GM10266 (cell line): ENCODE measurements around the gene FBXW4.

Source experiments
- DNase-seq: peaks from one replicate; pipeline ENCODE4 v3.0.0; 2012; ENCODE audit errors: extremely low spot score
- TF ChIP-seq, protein P1 (sequence below): IDR thresholded peaks from 2 replicates; pipeline ENCODE4 v1.5.1; 2012; ENCODE audit warnings: mild to moderate bottlenecking, low read depth; ENCODE audit not compliant: control insufficient read depth, insufficient read depth; ENCODE audit errors: missing control alignments

FBXW4 gene, protein sequence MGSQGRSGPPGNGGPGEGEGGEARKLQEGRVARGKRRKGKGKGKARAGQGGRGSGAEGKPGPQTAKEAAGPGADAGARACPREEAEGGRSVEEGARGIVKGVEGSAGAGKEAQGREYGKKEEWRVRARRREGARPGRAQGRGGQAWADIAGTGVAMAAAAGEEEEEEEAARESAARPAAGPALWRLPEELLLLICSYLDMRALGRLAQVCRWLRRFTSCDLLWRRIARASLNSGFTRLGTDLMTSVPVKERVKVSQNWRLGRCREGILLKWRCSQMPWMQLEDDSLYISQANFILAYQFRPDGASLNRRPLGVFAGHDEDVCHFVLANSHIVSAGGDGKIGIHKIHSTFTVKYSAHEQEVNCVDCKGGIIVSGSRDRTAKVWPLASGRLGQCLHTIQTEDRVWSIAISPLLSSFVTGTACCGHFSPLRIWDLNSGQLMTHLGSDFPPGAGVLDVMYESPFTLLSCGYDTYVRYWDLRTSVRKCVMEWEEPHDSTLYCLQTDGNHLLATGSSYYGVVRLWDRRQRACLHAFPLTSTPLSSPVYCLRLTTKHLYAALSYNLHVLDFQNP

DNA sequence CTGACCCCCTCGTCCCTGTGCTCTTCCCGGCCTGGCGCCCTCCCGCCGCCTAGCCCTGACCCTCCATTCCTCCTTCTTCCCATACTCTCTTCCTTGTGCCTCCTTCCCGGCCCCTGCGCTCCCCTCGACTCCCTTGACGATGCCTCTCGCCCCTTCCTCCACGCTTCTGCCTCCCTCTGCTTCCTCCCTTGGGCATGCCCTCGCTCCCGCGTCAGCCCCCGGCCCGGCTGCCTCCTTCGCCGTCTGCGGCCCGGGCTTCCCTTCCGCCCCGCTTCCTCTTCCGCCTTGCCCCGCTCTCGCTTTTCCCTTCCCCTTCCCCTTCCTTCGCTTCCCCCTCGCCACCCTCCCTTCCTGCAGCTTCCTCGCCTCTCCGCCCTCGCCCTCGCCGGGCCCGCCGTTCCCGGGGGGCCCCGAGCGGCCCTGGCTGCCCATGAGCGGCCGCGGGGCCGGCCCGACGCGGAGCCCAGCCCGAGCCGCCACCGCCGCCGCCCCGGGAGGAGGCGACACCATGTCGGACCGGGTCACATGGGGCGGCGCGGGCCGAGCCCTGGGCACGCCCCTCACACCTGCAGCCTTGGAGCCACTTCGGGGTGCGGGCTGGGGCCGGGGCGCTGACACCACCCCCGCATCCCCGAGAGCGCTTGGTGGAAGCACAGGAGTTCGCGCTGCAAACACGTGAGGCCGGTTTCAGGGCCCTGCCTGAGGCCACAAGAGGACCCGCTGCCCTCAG, at the start of gene FBXW4:
Gene FBXW4, minus strand, starts transcription at position 497 of the 730 bp plus-strand sequence. Its CDS starts 65 bp downstream, at position 432.
- TF ChIP-seq, protein P1, sequence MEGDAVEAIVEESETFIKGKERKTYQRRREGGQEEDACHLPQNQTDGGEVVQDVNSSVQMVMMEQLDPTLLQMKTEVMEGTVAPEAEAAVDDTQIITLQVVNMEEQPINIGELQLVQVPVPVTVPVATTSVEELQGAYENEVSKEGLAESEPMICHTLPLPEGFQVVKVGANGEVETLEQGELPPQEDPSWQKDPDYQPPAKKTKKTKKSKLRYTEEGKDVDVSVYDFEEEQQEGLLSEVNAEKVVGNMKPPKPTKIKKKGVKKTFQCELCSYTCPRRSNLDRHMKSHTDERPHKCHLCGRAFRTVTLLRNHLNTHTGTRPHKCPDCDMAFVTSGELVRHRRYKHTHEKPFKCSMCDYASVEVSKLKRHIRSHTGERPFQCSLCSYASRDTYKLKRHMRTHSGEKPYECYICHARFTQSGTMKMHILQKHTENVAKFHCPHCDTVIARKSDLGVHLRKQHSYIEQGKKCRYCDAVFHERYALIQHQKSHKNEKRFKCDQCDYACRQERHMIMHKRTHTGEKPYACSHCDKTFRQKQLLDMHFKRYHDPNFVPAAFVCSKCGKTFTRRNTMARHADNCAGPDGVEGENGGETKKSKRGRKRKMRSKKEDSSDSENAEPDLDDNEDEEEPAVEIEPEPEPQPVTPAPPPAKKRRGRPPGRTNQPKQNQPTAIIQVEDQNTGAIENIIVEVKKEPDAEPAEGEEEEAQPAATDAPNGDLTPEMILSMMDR, result no peak
- DNase-seq, result peak; percentile 83

DNA sequence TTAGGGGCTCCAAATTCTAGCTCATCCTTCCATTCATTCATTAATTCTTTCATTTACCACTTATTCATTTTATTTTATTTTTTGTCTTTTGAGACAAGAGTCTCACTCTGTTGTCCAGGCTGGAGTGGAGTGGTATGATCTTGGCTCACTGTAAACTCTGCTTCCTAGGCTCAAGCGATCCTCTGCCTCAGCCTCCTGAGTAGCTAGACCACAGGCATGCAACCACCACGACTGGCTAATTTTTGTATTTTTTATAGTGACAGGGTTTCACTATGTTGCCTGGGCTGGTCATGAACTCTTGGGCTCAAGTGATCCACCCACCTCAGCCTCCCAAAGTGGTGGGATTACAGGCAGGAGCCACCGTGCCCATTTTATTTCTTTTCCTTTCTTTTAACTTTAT, 49.3 kb upstream of the FBXW4 start:
- DNase-seq, result no peak
- TF ChIP-seq, protein P1, result no peak

DNA sequence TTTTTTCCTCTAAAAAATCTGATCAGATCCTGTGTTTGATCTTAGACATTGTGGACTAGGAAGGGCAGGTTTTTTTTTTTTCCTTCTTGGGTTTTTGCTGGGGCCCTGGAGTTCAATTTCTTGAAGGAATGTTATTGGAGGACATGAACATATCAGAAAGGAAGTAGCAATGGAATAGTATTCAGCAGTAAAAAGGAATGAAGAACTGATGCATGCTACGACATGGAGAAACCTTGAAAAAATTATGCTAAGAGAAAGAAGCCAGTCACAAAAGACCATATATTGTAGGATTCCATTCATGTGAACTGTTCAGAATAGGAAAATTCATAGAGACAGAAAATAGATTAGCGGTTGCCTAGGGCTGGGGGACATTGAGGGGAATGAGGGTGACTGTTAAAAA, 47.0 kb upstream of the FBXW4 start:
- TF ChIP-seq, protein P1, result no peak

DNA sequence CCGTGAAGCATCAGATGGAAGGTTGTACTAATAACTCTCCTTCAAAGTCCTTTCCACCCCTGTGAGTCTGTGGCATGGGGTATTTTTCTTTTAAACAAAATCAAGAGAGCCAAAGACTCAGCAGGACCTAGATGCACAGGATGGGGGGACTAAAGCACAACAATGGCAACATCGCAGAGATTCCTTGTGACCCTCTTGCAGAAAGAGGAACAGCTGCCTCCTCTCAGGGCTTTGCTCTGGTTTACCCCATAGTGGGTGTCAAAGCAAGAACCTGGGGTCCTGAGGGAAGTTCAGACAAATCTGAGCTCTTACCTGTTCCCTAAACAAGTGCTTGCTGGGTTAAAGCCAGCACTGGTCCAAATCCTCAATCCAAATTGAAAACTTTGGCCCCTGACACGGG, 41.7 kb upstream of the FBXW4 start:
- no peak for DNase-seq
- TF ChIP-seq, protein P1, result no peak

More for the DNA sequence above, 47.0 kb upstream of the FBXW4 start:
- DNase-seq, result no peak

DNA sequence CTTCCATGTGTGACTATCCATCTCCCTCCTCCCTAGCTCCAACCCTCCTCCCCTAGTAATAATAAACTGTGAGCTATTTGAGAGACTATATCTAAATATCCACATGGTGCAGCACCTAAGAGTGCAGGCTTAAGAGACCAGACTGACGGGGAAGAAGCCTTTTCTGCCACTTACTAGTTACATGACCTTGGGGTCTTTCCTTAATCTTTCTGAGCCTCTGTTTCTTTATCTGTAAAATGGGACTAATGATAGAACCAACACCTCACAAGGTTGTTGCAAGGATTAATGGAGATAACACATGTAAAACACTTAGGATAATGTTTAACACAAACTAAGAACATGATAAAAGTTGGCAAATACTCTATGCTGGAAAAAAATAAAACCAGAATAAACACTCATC, 37.1 kb upstream of the FBXW4 start:
- TF ChIP-seq, protein P1, result no peak
- no peak for DNase-seq

DNA sequence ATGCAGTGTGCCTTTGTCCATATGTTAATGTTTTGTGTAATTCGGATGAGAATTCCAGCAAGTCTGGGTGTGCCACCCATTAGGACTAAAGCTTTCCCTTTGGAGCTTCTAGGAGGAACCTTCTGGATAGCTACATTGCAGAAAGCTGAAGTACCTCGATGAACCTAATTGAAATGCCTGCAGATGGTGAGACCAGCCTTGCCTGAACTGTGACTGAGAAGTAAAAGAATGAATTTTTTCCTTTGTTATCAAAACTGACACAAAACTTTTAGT, 31.1 kb upstream of the FBXW4 start:
- DNase-seq, result no peak
- TF ChIP-seq, protein P1, result no peak
